K562 (cell line): Measurements from ENCODE around the gene SPATA16. TPM values are rescaled to one million over a fixed set of nuclear protein-coding genes. Genes with fewer than 3 reads are reported as not detected.

Source experiments
- ARID2 ChIP-seq: fragments of 450-650 bp; IDR thresholded peaks from 2 replicates; pipeline ENCODE4 v1.6.1; 2017; ENCODE audit warnings: antibody characterized with exemption, mild to moderate bottlenecking
- MBD1 ChIP-seq: fragments of 250-450 bp; sonication (Bioruptor Pico); IDR thresholded peaks from 2 replicates; pipeline ENCODE4 v1.8.0; 2022; ENCODE audit warnings: inconsistent platforms
- MCM7 ChIP-seq, 2 experiments: fragments of 450-650 bp; IDR thresholded peaks; 2 replicates each; pipeline ENCODE4 v1.6.1; 2016 to 2018
- NUFIP1 ChIP-seq: fragments of 450-650 bp; IDR thresholded peaks from 2 replicates; pipeline ENCODE4 v1.6.1; 2018; ENCODE audit not compliant: partially characterized antibody
- RBFOX2 ChIP-seq: fragments of 200-400 bp; formaldehyde crosslinking; IDR thresholded peaks from 2 replicates; pipeline ENCODE4 v1.6.1; 2017; ENCODE audit warnings: low read depth, mild to moderate bottlenecking, low read length, moderate library complexity
- RBM15 ChIP-seq: fragments of 200-400 bp; formaldehyde crosslinking; IDR thresholded peaks from 2 replicates; pipeline ENCODE4 v1.6.1; 2018; ENCODE audit warnings: mild to moderate bottlenecking, low read length, moderate library complexity; ENCODE audit not compliant: insufficient read depth
- RCOR1 ChIP-seq, 2 experiments: IDR thresholded peaks; 2 replicates each; pipeline ENCODE4 v1.6.1; 2012; ENCODE audit warnings: low read depth in 2 of 2, low read length in 2 of 2, borderline replicate concordance in 1 of 2, improper control_type of control experiment in 1 of 2
- REST ChIP-seq, 2 experiments: fragments of 450-650 bp; formaldehyde crosslinking in 1 of 2; IDR thresholded peaks; 2 replicates each; pipeline versions ENCODE4 v1.4.0 to v1.6.1; 2014 to 2020; ENCODE audit warnings: mild to moderate bottlenecking in 2 of 2, borderline replicate concordance in 1 of 2, low read depth in 1 of 2
- SMC3 ChIP-seq: conservative IDR thresholded peaks from 2 replicates; pipeline ENCODE4 v1.6.1; 2011; ENCODE audit warnings: low read depth, low read length, improper control_type of control experiment; ENCODE audit not compliant: insufficient read depth
- TEAD4 ChIP-seq, 2 experiments: sonication (generic) in 1 of 2; formaldehyde crosslinking in 1 of 2; IDR thresholded peaks; 2 replicates each; pipeline versions ENCODE4 v1.6.1 to v1.8.0; 2012 to 2022; ENCODE audit warnings: borderline replicate concordance in 1 of 2, inconsistent platforms in 1 of 2, low read length in 1 of 2, mild to moderate bottlenecking in 1 of 2, missing genetic modification reagents in 1 of 2
- ZBTB34 ChIP-seq: fragments of 250-450 bp; sonication (Bioruptor Pico); IDR thresholded peaks from 2 replicates; pipeline ENCODE4 v1.8.0; 2021; ENCODE audit warnings: mild to moderate bottlenecking, moderate library complexity
- polyA plus RNA-seq, 8 experiments: library from polyadenylated mRNA; depleted of rRNA in 4 of 8; stranded (reverse) in 5 of 8; unstranded in 3 of 8; fragments of >200 nt; fragmentation: Nextera tagmentation in 2 of 8; fragmentation: Illumina TruSeq in 1 of 8; extraction: Ambion mirVana in 2 of 8; extraction: Trizol in 1 of 8; gene quantifications; 2 replicates each; pipeline versions ENCODE4 v1.2.1 to v1.2.3, GENCODE V29; 2011 to 2014; ENCODE audit warnings: inconsistent platforms in 1 of 8, missing spikeins in 1 of 8
- total RNA-seq, 7 experiments: library from RNA; depleted of rRNA in 6 of 7; stranded (reverse); fragments of >200 nt in 6 of 7; fragmentation: Illumina TruSeq in 2 of 7; extraction: Trizol in 2 of 7; gene quantifications; 2 replicates each; pipeline versions ENCODE4 v1.2.1 to v1.2.3, GENCODE V29; 2011 to 2021; ENCODE audit warnings: low replicate concordance in 1 of 7
- TF ChIP-seq, protein P1 (sequence below): IDR thresholded peaks from 2 replicates; pipeline ENCODE4 v1.6.1; 2016; ENCODE audit warnings: missing genetic modification characterization, missing compliant biosample characterization

Gene SPATA16
- total and polyA plus RNA-seq, 9 of the 15 experiments (the other 6 are each of a cell fraction or from before 2014, with no cell fraction given): not detected

DNA sequence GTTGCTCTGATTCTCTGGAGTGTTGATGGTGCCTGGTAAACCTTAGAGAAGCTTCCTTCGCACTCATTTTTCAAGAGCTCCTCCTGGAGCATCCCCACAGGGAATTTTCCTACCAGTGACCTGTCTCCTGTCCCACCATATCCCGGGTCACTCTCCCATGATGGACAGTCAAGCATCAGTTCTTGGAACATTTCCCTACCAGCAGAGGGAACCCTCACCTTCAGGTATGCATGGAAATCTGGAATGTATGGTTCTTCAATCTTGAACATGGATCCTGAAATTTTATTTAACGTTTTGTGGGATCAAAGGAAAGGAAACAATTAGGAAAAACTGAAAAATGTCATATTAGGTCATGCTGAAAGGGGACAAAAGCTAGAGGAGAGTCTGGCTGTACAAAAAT lies 153.8 kb downstream of the SPATA16 start (continued):
- TF ChIP-seq NUFIP1: no peak
- TF ChIP-seq RBM15: no peak
- TF ChIP-seq SMC3: peak; percentile 84
- TF ChIP-seq RBFOX2: no peak
- TF ChIP-seq ZBTB34 (CRISPR knock-in tag): no peak
- TF ChIP-seq, protein P1, sequence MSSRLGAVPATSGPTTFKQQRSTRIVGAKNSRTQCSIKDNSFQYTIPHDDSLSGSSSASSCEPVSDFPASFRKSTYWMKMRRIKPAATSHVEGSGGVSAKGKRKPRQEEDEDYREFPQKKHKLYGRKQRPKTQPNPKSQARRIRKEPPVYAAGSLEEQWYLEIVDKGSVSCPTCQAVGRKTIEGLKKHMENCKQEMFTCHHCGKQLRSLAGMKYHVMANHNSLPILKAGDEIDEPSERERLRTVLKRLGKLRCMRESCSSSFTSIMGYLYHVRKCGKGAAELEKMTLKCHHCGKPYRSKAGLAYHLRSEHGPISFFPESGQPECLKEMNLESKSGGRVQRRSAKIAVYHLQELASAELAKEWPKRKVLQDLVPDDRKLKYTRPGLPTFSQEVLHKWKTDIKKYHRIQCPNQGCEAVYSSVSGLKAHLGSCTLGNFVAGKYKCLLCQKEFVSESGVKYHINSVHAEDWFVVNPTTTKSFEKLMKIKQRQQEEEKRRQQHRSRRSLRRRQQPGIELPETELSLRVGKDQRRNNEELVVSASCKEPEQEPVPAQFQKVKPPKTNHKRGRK (tag): no peak
- peak in 1 of 2 experiments; percentile 54; a peak in 1 of 4 replicates for TF ChIP-seq RCOR1 (IDR thresholded peaks at IDR 0.05; ENCODE audit: borderline replicate concordance in 1 of 2, low read depth in 2 of 2, low read length in 2 of 2)
- peak; percentile 56 for TF ChIP-seq TEAD4 (IDR thresholded peaks at IDR 0.05; ENCODE audit: low read length)
- TF ChIP-seq TEAD4 (CRISPR knock-in tag; IDR thresholded peaks at IDR 0.05; ENCODE audit: borderline replicate concordance): no peak
- TF ChIP-seq MCM7 (IDR thresholded peaks at IDR 0.05): no peak
- peak; percentile 93 for TF ChIP-seq REST (IDR thresholded peaks at IDR 0.05; ENCODE audit: borderline replicate concordance)
- TF ChIP-seq REST (CRISPR knock-in tag; IDR thresholded peaks at IDR 0.05; ENCODE audit: low read depth): no peak
- peak; percentile 88 for TF ChIP-seq ARID2
- TF ChIP-seq MBD1 (CRISPR knock-in tag): no peak
